Loucy (cell line): Measurements from ENCODE around the gene ERH.

Source experiments
- H2AFZ ChIP-seq: fragments of 200-600 bp; sonication (generic); 2 replicates; pipeline ENCODE4 v1.6.0; 2016; ENCODE audit warnings: antibody characterized with exemption, mild to moderate bottlenecking, low read length, moderate library complexity
- H3F3A ChIP-seq: fragments of 200-600 bp; 2 replicates; pipeline ENCODE4 v1.6.0; 2016; ENCODE audit warnings: antibody characterized with exemption, low read depth, mild to moderate bottlenecking
- H3K27me3 ChIP-seq: fragments of 200-600 bp; sonication (generic); 2 replicates; pipeline ENCODE4 v1.6.1; 2014; ENCODE audit warnings: low read length, mild to moderate bottlenecking; ENCODE audit not compliant: insufficient read depth, poor library complexity, severe bottlenecking
- H3K36me3 ChIP-seq: fragments of 200-600 bp; sonication (generic); 2 replicates; pipeline ENCODE4 v1.6.1; 2016; ENCODE audit warnings: low read length; ENCODE audit not compliant: insufficient read depth
- H3K4me1 ChIP-seq: fragments of 200-600 bp; sonication (generic); 2 replicates; pipeline ENCODE4 v1.5.1; 2014; ENCODE audit warnings: low read length, mild to moderate bottlenecking; ENCODE audit not compliant: insufficient read depth, poor library complexity, severe bottlenecking
- H3K4me2 ChIP-seq: fragments of 200-600 bp; sonication (generic); 2 replicates; pipeline ENCODE4 v1.6.0; 2014; ENCODE audit warnings: antibody characterized with exemption, low read length, low read depth, mild to moderate bottlenecking; ENCODE audit not compliant: poor library complexity, severe bottlenecking
- H3K4me3 ChIP-seq: fragments of 200-600 bp; sonication (generic); 2 replicates; pipeline ENCODE4 v1.5.1; 2014; ENCODE audit warnings: low read length, mild to moderate bottlenecking, mixed read lengths; ENCODE audit not compliant: poor library complexity, severe bottlenecking
- H3K79me2 ChIP-seq: fragments of 200-600 bp; sonication (generic); 2 replicates; pipeline ENCODE4 v1.6.1; 2014; ENCODE audit warnings: low read length; ENCODE audit not compliant: insufficient read depth
- H3K9ac ChIP-seq: fragments of 200-600 bp; sonication (generic); 2 replicates; pipeline ENCODE4 v1.6.0; 2014; ENCODE audit warnings: mild to moderate bottlenecking, low read depth, low read length, moderate library complexity; ENCODE audit not compliant: poor library complexity, severe bottlenecking
- H3K9me2 ChIP-seq: fragments of 200-600 bp; sonication (generic); replicated peaks from 2 replicates; pipeline ENCODE4 v1.6.1; 2016; ENCODE audit warnings: low read depth, low read length, mixed read lengths
- H3K9me3 ChIP-seq: fragments of 200-600 bp; sonication (generic); 2 replicates; pipeline ENCODE4 v1.6.1; 2014; ENCODE audit warnings: mild to moderate bottlenecking, antibody characterized with exemption, low read length, low read depth; ENCODE audit not compliant: insufficient read depth
- H4K20me1 ChIP-seq: fragments of 200-600 bp; sonication (generic); 2 replicates; pipeline ENCODE4 v1.6.0; 2014; ENCODE audit warnings: antibody characterized with exemption, low read length, mild to moderate bottlenecking; ENCODE audit not compliant: insufficient read depth, poor library complexity, severe bottlenecking
- EZH2phosphoT487 ChIP-seq: fragments of 200-600 bp; IDR thresholded peaks from 2 replicates; pipeline ENCODE4 v1.6.1; 2018; ENCODE audit warnings: antibody characterized with exemption, mild to moderate bottlenecking, moderate library complexity, borderline replicate concordance
- TF ChIP-seq, protein P1 (sequence below): fragments of 200-600 bp; sonication (generic); conservative IDR thresholded peaks from 2 replicates; pipeline ENCODE4 v1.5.1; 2014; ENCODE audit warnings: mild to moderate bottlenecking, antibody characterized with exemption, low read length

The ERH gene

DNA sequence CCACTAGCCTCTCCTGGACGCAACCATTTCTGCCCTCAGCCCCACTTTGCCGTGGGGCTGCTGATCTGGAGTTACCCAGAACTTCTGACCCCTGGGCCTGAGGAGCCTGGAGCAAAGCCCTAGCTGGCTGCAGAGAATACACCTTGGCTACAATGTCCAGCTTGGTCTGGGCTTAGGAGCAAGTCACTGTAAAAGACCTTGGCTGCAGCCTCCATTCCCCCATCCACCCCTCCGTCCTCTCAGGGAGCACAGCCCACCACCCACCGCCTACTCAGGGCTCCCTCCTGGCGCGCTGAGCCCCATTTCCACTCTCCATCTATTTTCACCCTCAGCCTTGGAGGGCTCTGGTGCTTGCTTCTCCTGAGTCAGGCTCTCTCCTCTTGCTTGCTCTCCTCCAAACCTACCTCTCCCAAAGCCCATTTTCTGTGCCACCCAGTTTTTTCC, 42.9 kb downstream of the ERH start:
- H3K4me1 ChIP-seq: peaks cover 6% of the 10 kb centered on the region
- TF ChIP-seq, protein P1, sequence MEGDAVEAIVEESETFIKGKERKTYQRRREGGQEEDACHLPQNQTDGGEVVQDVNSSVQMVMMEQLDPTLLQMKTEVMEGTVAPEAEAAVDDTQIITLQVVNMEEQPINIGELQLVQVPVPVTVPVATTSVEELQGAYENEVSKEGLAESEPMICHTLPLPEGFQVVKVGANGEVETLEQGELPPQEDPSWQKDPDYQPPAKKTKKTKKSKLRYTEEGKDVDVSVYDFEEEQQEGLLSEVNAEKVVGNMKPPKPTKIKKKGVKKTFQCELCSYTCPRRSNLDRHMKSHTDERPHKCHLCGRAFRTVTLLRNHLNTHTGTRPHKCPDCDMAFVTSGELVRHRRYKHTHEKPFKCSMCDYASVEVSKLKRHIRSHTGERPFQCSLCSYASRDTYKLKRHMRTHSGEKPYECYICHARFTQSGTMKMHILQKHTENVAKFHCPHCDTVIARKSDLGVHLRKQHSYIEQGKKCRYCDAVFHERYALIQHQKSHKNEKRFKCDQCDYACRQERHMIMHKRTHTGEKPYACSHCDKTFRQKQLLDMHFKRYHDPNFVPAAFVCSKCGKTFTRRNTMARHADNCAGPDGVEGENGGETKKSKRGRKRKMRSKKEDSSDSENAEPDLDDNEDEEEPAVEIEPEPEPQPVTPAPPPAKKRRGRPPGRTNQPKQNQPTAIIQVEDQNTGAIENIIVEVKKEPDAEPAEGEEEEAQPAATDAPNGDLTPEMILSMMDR: no peak
- no peak for TF ChIP-seq EZH2phosphoT487
- H3K9me3 ChIP-seq: no peaks in the 10 kb centered on the region
- H3F3A ChIP-seq: no peaks in the 10 kb centered on the region
- H3K9me2 ChIP-seq: no peaks in the 10 kb centered on the region
- no peak overlapping the region for H3K9ac ChIP-seq
- H3K36me3 ChIP-seq: no peaks in the 10 kb centered on the region
- H4K20me1 ChIP-seq: no peaks in the 10 kb centered on the region
- no peaks in the 10 kb centered on the region for H3K27me3 ChIP-seq
- H2AFZ ChIP-seq: no peak overlapping the region
- no peak overlapping the region for H3K4me2 ChIP-seq
- no peaks in the 10 kb centered on the region for H3K79me2 ChIP-seq
- H3K4me3 ChIP-seq: no peak overlapping the region

DNA sequence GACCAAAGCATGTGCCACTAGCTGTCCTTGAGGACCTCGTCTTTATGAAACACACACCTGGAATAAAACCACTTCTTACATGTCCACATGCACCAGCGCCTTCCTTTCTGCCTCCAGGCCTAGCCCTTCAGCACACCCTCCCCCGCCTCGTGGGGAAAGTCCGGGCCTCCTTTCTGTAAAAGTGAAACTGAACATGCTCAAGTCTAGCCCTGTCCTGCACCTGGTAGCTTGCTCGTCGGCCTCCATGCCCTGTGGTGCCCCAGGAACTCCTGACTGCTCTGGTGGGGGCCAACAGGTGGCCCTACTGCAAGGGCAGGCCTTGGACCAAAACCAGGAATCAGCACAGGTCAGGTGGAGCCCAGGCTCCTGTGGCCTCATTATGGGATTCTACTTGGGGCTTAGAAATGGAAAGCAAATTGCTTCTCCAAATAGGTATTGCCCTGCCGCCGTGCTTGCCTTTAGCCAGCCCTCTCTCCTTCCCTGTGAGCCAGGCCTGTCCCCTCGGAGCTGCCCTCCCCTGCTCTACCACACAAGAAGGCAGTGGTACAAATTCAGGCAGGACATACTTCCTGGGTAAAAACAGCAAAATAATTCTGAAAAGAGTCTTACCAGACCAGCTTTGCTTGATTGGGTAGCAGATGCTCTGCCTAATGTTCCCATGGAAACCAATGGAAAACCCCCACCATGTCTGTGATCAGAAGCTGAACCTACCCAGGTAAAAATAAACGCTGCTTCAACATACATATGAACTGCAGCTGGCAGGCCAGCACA, 43.5 kb downstream of the ERH start:
- Histone ChIP-seq H3K4me3 (no peak overlapping the region), H3K27me3 (no peaks in the 10 kb centered on the region), H3K9me2 (no peaks in the 10 kb centered on the region), H3K4me2 (no peak overlapping the region), H3K4me1 (peaks cover 6% of the 10 kb centered on the region), H3K9me3 (no peaks in the 10 kb centered on the region), H3K9ac (no peak overlapping the region), H2AFZ (no peak overlapping the region), H4K20me1 (no peaks in the 10 kb centered on the region), H3F3A (no peaks in the 10 kb centered on the region), H3K79me2 (no peaks in the 10 kb centered on the region), H3K36me3 (no peaks in the 10 kb centered on the region)
- TF ChIP-seq EZH2phosphoT487: no peak
- TF ChIP-seq, protein P1: no peak

DNA sequence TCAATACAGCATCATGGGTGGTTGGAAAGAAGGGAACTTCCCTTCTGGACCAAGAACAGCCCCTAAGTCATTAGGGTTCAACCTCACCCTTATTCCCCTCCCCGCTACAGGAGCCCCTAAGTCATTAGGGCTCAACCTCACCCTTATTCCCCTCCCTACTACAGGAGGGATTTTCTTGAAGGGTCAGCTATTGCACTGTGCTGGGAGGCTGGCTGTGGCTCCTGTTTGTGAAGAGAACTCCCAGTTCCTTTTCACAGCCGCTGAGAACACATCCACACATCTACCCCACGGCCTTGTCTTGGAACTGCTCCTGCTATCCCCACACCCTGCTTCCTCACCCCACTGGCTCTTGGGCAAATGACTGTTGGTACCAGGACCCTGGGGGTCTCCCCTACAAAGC, 44.9 kb downstream of the ERH start:
- Histone ChIP-seq H2AFZ (no peak overlapping the region), H3K9me2 (no peaks in the 10 kb centered on the region), H3K36me3 (no peaks in the 10 kb centered on the region), H3K4me3 (no peak overlapping the region), H3K79me2 (no peaks in the 10 kb centered on the region), H3K4me2 (no peak overlapping the region), H3F3A (no peaks in the 10 kb centered on the region), H4K20me1 (no peaks in the 10 kb centered on the region), H3K4me1 (peaks cover 6% of the 10 kb centered on the region), H3K27me3 (no peaks in the 10 kb centered on the region), H3K9me3 (no peaks in the 10 kb centered on the region), H3K9ac (no peak overlapping the region)
- no peak for TF ChIP-seq EZH2phosphoT487
- TF ChIP-seq, protein P1: no peak
